ENCODE data around the gene ETV3.

Gene ETV3

GRCh38 chr1:157154291-157154690, 16.1 kb upstream of the ETV3 start:
- no peaks in the 10 kb centered on the region for H3K36me3 Mint-ChIP-seq
- no peaks in the 10 kb centered on the region for H3K9me3 Mint-ChIP-seq
- no peak overlapping the region for H3K4me3 Mint-ChIP-seq
- no peak overlapping the region for H3K27ac Mint-ChIP-seq
- peaks cover 4% of the 10 kb centered on the region for H3K4me1 Mint-ChIP-seq
- no peak for ATAC-seq (ENCODE audit: low read depth)
- no peak for DNase-seq (ENCODE audit: low spot score in 2 of 2)
- peaks cover 20% of the 10 kb centered on the region for H3K27me3 Mint-ChIP-seq

- ATAC-seq (ENCODE audit: low read depth), result no peak
- Mint-ChIP-seq H3K4me1 (peaks cover 4% of the 10 kb centered on the region), H3K36me3 (no peaks in the 10 kb centered on the region), H3K27ac (no peak overlapping the region), H3K4me3 (no peak overlapping the region), H3K9me3 (no peaks in the 10 kb centered on the region), H3K27me3 (peaks cover 17% of the 10 kb centered on the region)
- no peak for DNase-seq (ENCODE audit: low spot score in 2 of 2)
These were observed 15.6 kb upstream of the ETV3 start for GRCh38 chr1:157153746-157154145.

GRCh38 chr1:157152510-157152909, 14.3 kb upstream of the ETV3 start:
- H3K4me1 Mint-ChIP-seq, result peaks cover 7% of the 10 kb centered on the region
- DNase-seq (ENCODE audit: low spot score in 2 of 2), result no peak
- H3K9me3 Mint-ChIP-seq, result no peaks in the 10 kb centered on the region
- H3K4me3 Mint-ChIP-seq, result no peak overlapping the region
- no peak for ATAC-seq (ENCODE audit: low read depth)
- H3K27me3 Mint-ChIP-seq, result peaks cover 12% of the 10 kb centered on the region
- no peak overlapping the region for H3K27ac Mint-ChIP-seq
- H3K36me3 Mint-ChIP-seq, result no peaks in the 10 kb centered on the region

GRCh38 chr1:157151506-157151905, 13.3 kb upstream of the ETV3 start:
- H3K4me1 Mint-ChIP-seq, result peaks cover 7% of the 10 kb centered on the region
- DNase-seq (ENCODE audit: low spot score in 2 of 2), result no peak
- peaks cover 9% of the 10 kb centered on the region for H3K27me3 Mint-ChIP-seq
- no peak for ATAC-seq (ENCODE audit: low read depth)
- no peak overlapping the region for H3K27ac Mint-ChIP-seq
- H3K4me3 Mint-ChIP-seq, result no peak overlapping the region
- H3K36me3 Mint-ChIP-seq, result no peaks in the 10 kb centered on the region
- no peaks in the 10 kb centered on the region for H3K9me3 Mint-ChIP-seq

GRCh38 chr1:157151073-157151472, 12.9 kb upstream of the ETV3 start:
- Mint-ChIP-seq H3K4me3 (no peak overlapping the region), H3K4me1 (peaks cover 6% of the 10 kb centered on the region), H3K9me3 (no peaks in the 10 kb centered on the region)

GRCh38 chr1:157150631-157151030, 12.4 kb upstream of the ETV3 start:
- H3K36me3 Mint-ChIP-seq, result no peaks in the 10 kb centered on the region
- H3K4me1 Mint-ChIP-seq, result peaks cover 3% of the 10 kb centered on the region
- no peak for DNase-seq (ENCODE audit: low spot score in 2 of 2)
- H3K4me3 Mint-ChIP-seq, result no peak overlapping the region
- H3K9me3 Mint-ChIP-seq, result no peaks in the 10 kb centered on the region
- H3K27me3 Mint-ChIP-seq, result peaks cover 7% of the 10 kb centered on the region
- ATAC-seq (ENCODE audit: low read depth), result no peak
- H3K27ac Mint-ChIP-seq, result no peak overlapping the region

More at GRCh38 chr1:157151073-157151472, 12.9 kb upstream of the ETV3 start:
- peaks cover 9% of the 10 kb centered on the region for H3K27me3 Mint-ChIP-seq
- no peaks in the 10 kb centered on the region for H3K36me3 Mint-ChIP-seq
- H3K27ac Mint-ChIP-seq, result no peak overlapping the region
- ATAC-seq (ENCODE audit: low read depth), result no peak
- DNase-seq (ENCODE audit: low spot score in 2 of 2), result no peak

GRCh38 chr1:157147906-157148700, 9.9 kb upstream of the ETV3 start:
- H3K9me3 Mint-ChIP-seq, result no peaks in the 10 kb centered on the region
- ATAC-seq (ENCODE audit: low read depth) (no peak), DNase-seq (ENCODE audit: low spot score in 2 of 2) (no peak)
- H3K4me3 Mint-ChIP-seq, result no peak overlapping the region
- no peaks in the 10 kb centered on the region for H3K36me3 Mint-ChIP-seq
- H3K27ac Mint-ChIP-seq, result no peak overlapping the region
- peaks cover 2% of the 10 kb centered on the region for H3K27me3 Mint-ChIP-seq
- H3K4me1 Mint-ChIP-seq, result peaks cover 3% of the 10 kb centered on the region

GRCh38 chr1:157147037-157147436, 8.8 kb upstream of the ETV3 start:
- Mint-ChIP-seq H3K4me3 (no peak overlapping the region), H3K9me3 (no peaks in the 10 kb centered on the region), H3K4me1 (peaks cover 3% of the 10 kb centered on the region), H3K27ac (no peak overlapping the region), H3K36me3 (no peaks in the 10 kb centered on the region), H3K27me3 (no peaks in the 10 kb centered on the region)
- ATAC-seq (ENCODE audit: low read depth) (no peak), DNase-seq (ENCODE audit: low spot score in 2 of 2) (no peak)

GRCh38 chr1:157146244-157146643, 8.0 kb upstream of the ETV3 start:
- H3K4me3 Mint-ChIP-seq, result no peak overlapping the region
- ATAC-seq (ENCODE audit: low read depth), result no peak
- no peak overlapping the region for H3K27ac Mint-ChIP-seq
- H3K36me3 Mint-ChIP-seq, result no peaks in the 10 kb centered on the region
- H3K9me3 Mint-ChIP-seq, result no peaks in the 10 kb centered on the region
- peaks cover 3% of the 10 kb centered on the region for H3K4me1 Mint-ChIP-seq
- no peaks in the 10 kb centered on the region for H3K27me3 Mint-ChIP-seq
- DNase-seq (ENCODE audit: low spot score in 2 of 2), result no peak

GRCh38 chr1:157145076-157145475, 6.9 kb upstream of the ETV3 start:
- DNase-seq (ENCODE audit: low spot score in 2 of 2) (no peak), ATAC-seq (ENCODE audit: low read depth) (no peak)
- Mint-ChIP-seq H3K4me1 (peaks cover 3% of the 10 kb centered on the region), H3K4me3 (no peak overlapping the region), H3K36me3 (no peaks in the 10 kb centered on the region), H3K9me3 (no peaks in the 10 kb centered on the region), H3K27me3 (no peaks in the 10 kb centered on the region), H3K27ac (no peak overlapping the region)

GRCh38 chr1:157144509-157144908, 6.3 kb upstream of the ETV3 start:
- no peak overlapping the region for H3K4me3 Mint-ChIP-seq
- peaks cover 3% of the 10 kb centered on the region for H3K4me1 Mint-ChIP-seq
- H3K27ac Mint-ChIP-seq, result no peak overlapping the region
- no peak for ATAC-seq (ENCODE audit: low read depth)
- no peaks in the 10 kb centered on the region for H3K9me3 Mint-ChIP-seq
- H3K36me3 Mint-ChIP-seq, result no peaks in the 10 kb centered on the region
- no peaks in the 10 kb centered on the region for H3K27me3 Mint-ChIP-seq
- no peak for DNase-seq (ENCODE audit: low spot score in 2 of 2)

- no peaks in the 10 kb centered on the region for H3K9me3 Mint-ChIP-seq
- H3K4me1 Mint-ChIP-seq, result peaks cover 9% of the 10 kb centered on the region
- no peak for ATAC-seq (ENCODE audit: low read depth)
- no peak overlapping the region for H3K4me3 Mint-ChIP-seq
- no peak for DNase-seq (ENCODE audit: low spot score in 2 of 2)
- H3K36me3 Mint-ChIP-seq, result no peaks in the 10 kb centered on the region
- H3K27me3 Mint-ChIP-seq, result no peaks in the 10 kb centered on the region
- no peak overlapping the region for H3K27ac Mint-ChIP-seq
These were observed 4.7 kb upstream of the ETV3 start for GRCh38 chr1:157142765-157143423.

GRCh38 chr1:157142201-157142600, 4.0 kb upstream of the ETV3 start:
- no peak overlapping the region for H3K27ac Mint-ChIP-seq
- H3K4me1 Mint-ChIP-seq, result peaks cover 15% of the 10 kb centered on the region

GRCh38 chr1:157141212-157141855, 3.1 kb upstream of the ETV3 start:
- no peak for ATAC-seq (ENCODE audit: low read depth)
- H3K27ac Mint-ChIP-seq, result peak overlapping the region; percentile 5
- peaks cover 19% of the 10 kb centered on the region for H3K4me1 Mint-ChIP-seq
- no peak overlapping the region for H3K4me3 Mint-ChIP-seq
- no peaks in the 10 kb centered on the region for H3K36me3 Mint-ChIP-seq
- no peaks in the 10 kb centered on the region for H3K27me3 Mint-ChIP-seq
- DNase-seq (ENCODE audit: low spot score in 2 of 2), result no peak
- H3K9me3 Mint-ChIP-seq, result no peaks in the 10 kb centered on the region

More at GRCh38 chr1:157142201-157142600, 4.0 kb upstream of the ETV3 start:
- no peaks in the 10 kb centered on the region for H3K36me3 Mint-ChIP-seq
- no peak overlapping the region for H3K4me3 Mint-ChIP-seq
- H3K27me3 Mint-ChIP-seq, result no peaks in the 10 kb centered on the region
- ATAC-seq (ENCODE audit: low read depth) (no peak), DNase-seq (ENCODE audit: low spot score in 2 of 2) (no peak)
- H3K9me3 Mint-ChIP-seq, result no peaks in the 10 kb centered on the region

All from memory B cell (primary cell).